H1 (cell line): ENCODE results near the gene DIPK2A. TPM values are rescaled to one million over a fixed set of nuclear protein-coding genes. Genes with fewer than 3 reads are reported as not detected.

ENCODE experiments used
- CTCF ChIA-PET: fragments of 300-600 bp; sonication (Branson Sonifier 250); formaldehyde crosslinking; loops from one replicate; lab custom pipeline; 2021; ENCODE audit not compliant: partially characterized antibody; lab: Charles Lee
- POLR2A ChIA-PET: fragments of 300-600 bp; sonication (Branson Sonifier 250); formaldehyde crosslinking; loops from one replicate; lab custom pipeline; 2021; ENCODE audit warnings: inconsistent platforms; ENCODE audit not compliant: partially characterized antibody; lab: Charles Lee
- DNase-seq, 2 experiments: peaks; one replicate each; pipeline versions ENCODE4 v3.0.0 to v3.0.0-alpha.2; 2010 to 2022; ENCODE audit warnings: low spot score in 2 of 2, low read depth in 1 of 2, mixed read lengths in 1 of 2
- FAIRE-seq: peaks from 2 replicates; lab custom pipeline; 2011; peaks lifted over from hg19 to GRCh38; lab: Jason Lieb, UNC
- H2AFZ ChIP-seq: 2 replicates; pipeline ENCODE4 v1.8.1; 2012; ENCODE audit warnings: low read length, inconsistent platforms
- H2AK5ac ChIP-seq: 2 replicates; pipeline ENCODE4 v1.6.1; 2013; ENCODE audit warnings: low read depth, low read length
- H2BK120ac ChIP-seq: replicated peaks from 2 replicates; pipeline ENCODE3; 2013; ENCODE audit warnings: low read depth, low read length, inconsistent platforms
- H2BK12ac ChIP-seq: 2 replicates; pipeline ENCODE4 v1.6.1; 2013; ENCODE audit warnings: low read depth, low read length
- H2BK15ac ChIP-seq: 2 replicates; pipeline ENCODE4 v1.6.1; 2013; ENCODE audit warnings: low read length
- H2BK20ac ChIP-seq: 2 replicates; pipeline ENCODE4 v1.6.1; 2013; ENCODE audit warnings: low read length
- H2BK5ac ChIP-seq: 2 replicates; pipeline ENCODE4 v1.6.1; 2013; ENCODE audit warnings: low read depth, low read length
- H3K14ac ChIP-seq: 2 replicates; pipeline ENCODE4 v1.6.1; 2013; ENCODE audit warnings: inconsistent platforms; ENCODE audit not compliant: insufficient read length
- H3K18ac ChIP-seq: 2 replicates; pipeline ENCODE4 v1.6.1; 2013; ENCODE audit warnings: low read length; ENCODE audit errors: extremely low read depth
- H3K23ac ChIP-seq: 2 replicates; pipeline ENCODE4 v1.6.1; 2013; ENCODE audit warnings: inconsistent platforms; ENCODE audit not compliant: insufficient read length
- H3K23me2 ChIP-seq: 2 replicates; pipeline ENCODE4 v1.6.1; 2013; ENCODE audit warnings: low read depth, low read length
- H3K27ac ChIP-seq: 2 replicates; pipeline ENCODE4 v1.6.1; 2011; ENCODE audit warnings: low read depth, low read length, inconsistent platforms
- H3K27me3 ChIP-seq, 4 experiments: replicated peaks in 1 of 4; 1 replicate in 1 of 4; 2 replicates in 3 of 4; pipeline versions ENCODE4 v1.6.1 to v1.8.1; 2011 to 2013; ENCODE audit warnings: low read length in 3 of 4, mild to moderate bottlenecking in 3 of 4, inconsistent platforms in 2 of 4, mixed read lengths in 2 of 4, moderate library complexity in 1 of 4; ENCODE audit not compliant: control insufficient read depth in 3 of 4, insufficient read depth in 3 of 4; ENCODE audit errors: extremely low read depth in 1 of 4
- H3K36me3 ChIP-seq, 4 experiments: 2 replicates each; pipeline versions ENCODE4 v1.6.1 to v1.8.1; 2011 to 2013; ENCODE audit warnings: mild to moderate bottlenecking in 4 of 4, low read length in 3 of 4, moderate library complexity in 2 of 4, control low read depth in 1 of 4, inconsistent platforms in 1 of 4; ENCODE audit not compliant: insufficient read depth in 4 of 4, control insufficient read depth in 2 of 4
- H3K4ac ChIP-seq: replicated peaks from 2 replicates; pipeline ENCODE3; 2013; ENCODE audit warnings: low read length, low read depth, mixed read lengths, inconsistent platforms; ENCODE audit not compliant: insufficient read length
- H3K4me1 ChIP-seq, 4 experiments: replicated peaks in 1 of 4; 1 replicate in 1 of 4; 2 replicates in 3 of 4; pipeline versions ENCODE4 v1.6.1 to v1.8.1; 2011 to 2013; ENCODE audit warnings: low read length in 3 of 4, inconsistent platforms in 2 of 4, mixed read lengths in 1 of 4; ENCODE audit not compliant: insufficient read depth in 4 of 4, control insufficient read depth in 3 of 4
- H3K4me2 ChIP-seq, 2 experiments: 2 replicates each; pipeline versions ENCODE4 v1.6.1 to v1.8.1; 2011 to 2013; ENCODE audit warnings: low read depth in 2 of 2, low read length in 2 of 2, control low read depth in 1 of 2, inconsistent platforms in 1 of 2, mild to moderate bottlenecking in 1 of 2; ENCODE audit not compliant: insufficient read depth in 1 of 2
- H3K4me3 ChIP-seq, 4 experiments: fragments of 200-600, 300-600 bp in 1 of 4; sonication (generic), shearing (Covaris generic), sonication (Bioruptor Twin) in 1 of 4; 2 replicates each; pipeline versions ENCODE4 v1.5.1 to v1.8.1; 2011 to 2016; ENCODE audit warnings: low read length in 4 of 4, low read depth in 3 of 4, control low read depth in 2 of 4, inconsistent platforms in 2 of 4, mild to moderate bottlenecking in 2 of 4, mixed read lengths in 1 of 4, moderate library complexity in 1 of 4; ENCODE audit not compliant: insufficient read depth in 2 of 4; ENCODE audit errors: extremely low read depth in 1 of 4
- H3K56ac ChIP-seq: replicated peaks from 2 replicates; pipeline ENCODE3; 2013; ENCODE audit warnings: low read depth, mild to moderate bottlenecking, mixed read lengths, low read length, inconsistent platforms; ENCODE audit not compliant: insufficient read length
- H3K79me1 ChIP-seq: 2 replicates; pipeline ENCODE4 v1.6.1; 2013; ENCODE audit warnings: low read depth, low read length, control low read depth
- H3K79me2 ChIP-seq, 2 experiments: 2 replicates each; pipeline versions ENCODE4 v1.6.1 to v1.8.1; 2012 to 2013; ENCODE audit warnings: low read length in 2 of 2, mild to moderate bottlenecking in 2 of 2, inconsistent platforms in 1 of 2; ENCODE audit not compliant: insufficient read depth in 2 of 2, control insufficient read depth in 1 of 2
- H3K9ac ChIP-seq, 4 experiments: replicated peaks in 1 of 4; 1 replicate in 1 of 4; 2 replicates in 3 of 4; pipeline versions ENCODE4 v1.6.1 to v1.8.1; 2011 to 2013; ENCODE audit warnings: low read depth in 3 of 4, low read length in 3 of 4, control low read depth in 2 of 4, mild to moderate bottlenecking in 2 of 4, moderate library complexity in 2 of 4, inconsistent platforms in 1 of 4; ENCODE audit errors: extremely low read depth in 1 of 4
- H3K9me3 ChIP-seq, 2 experiments: 2 replicates each; pipeline versions ENCODE4 v1.6.1 to v1.8.1; 2012 to 2013; ENCODE audit warnings: mild to moderate bottlenecking in 2 of 2, moderate library complexity in 2 of 2, control low read depth in 1 of 2, inconsistent platforms in 1 of 2, low read depth in 1 of 2, low read length in 1 of 2, mixed read lengths in 1 of 2; ENCODE audit not compliant: insufficient read depth in 2 of 2
- H4K20me1 ChIP-seq, 2 experiments: replicated peaks in 1 of 2; 2 replicates each; pipeline versions ENCODE3 to v1.8.1; 2011 to 2013; ENCODE audit warnings: inconsistent platforms in 2 of 2, low read length in 2 of 2, mild to moderate bottlenecking in 1 of 2; ENCODE audit not compliant: insufficient read depth in 2 of 2, control insufficient read depth in 1 of 2
- H4K5ac ChIP-seq: 2 replicates; pipeline ENCODE4 v1.6.1; 2013; ENCODE audit warnings: low read length, low read depth, mixed read lengths, inconsistent platforms; ENCODE audit not compliant: insufficient read length
- H4K8ac ChIP-seq: 2 replicates; pipeline ENCODE4 v1.8.0; 2013; ENCODE audit warnings: mild to moderate bottlenecking, moderate library complexity, low read length, inconsistent platforms; ENCODE audit not compliant: insufficient read depth; ENCODE audit errors: extremely low read depth
- H4K91ac ChIP-seq: replicated peaks from 2 replicates; pipeline ENCODE3; 2013; ENCODE audit warnings: low read length, mixed read lengths, inconsistent platforms; ENCODE audit not compliant: insufficient read length
- PHF8 ChIP-seq: fragments of 200-600 bp; sonication (generic); conservative IDR thresholded peaks from 2 replicates; pipeline ENCODE4 v1.7.1; 2012; ENCODE audit warnings: low read depth, mild to moderate bottlenecking, inconsistent platforms, low read length, moderate library complexity
- POLR2A ChIP-seq, 2 experiments: IDR thresholded peaks; 1 replicate in 1 of 2; 2 replicates in 1 of 2; pipeline ENCODE4 v1.6.1; 2011; ENCODE audit warnings: low read depth in 2 of 2, low read length in 2 of 2, mild to moderate bottlenecking in 2 of 2; ENCODE audit errors: control extremely low read depth in 1 of 2
- RXRA ChIP-seq: IDR thresholded peaks from 2 replicates; pipeline ENCODE4 v1.6.1; 2011; ENCODE audit warnings: low read depth, mild to moderate bottlenecking, low read length, moderate library complexity; ENCODE audit not compliant: insufficient read depth
- SP2 ChIP-seq: IDR thresholded peaks from 2 replicates; pipeline ENCODE4 v1.6.1; 2012; ENCODE audit warnings: mild to moderate bottlenecking, low read length, inconsistent platforms
- WGBS, 2 experiments: shearing (Covaris generic) in 1 of 2; methylation state at CpG; one replicate each; pipeline versions ENCODE4 v1.1.6 to v1.1.7; 2013 to 2015; ENCODE audit warnings: low lambda C conversion rate in 2 of 2, mixed read lengths in 2 of 2, inconsistent platforms in 1 of 2, low coverage in 1 of 2, missing lambda C conversion rate in 1 of 2; ENCODE audit not compliant: insufficient replicate concordance in 2 of 2, insufficient coverage in 1 of 2, insufficient read length in 1 of 2; ENCODE audit errors: extremely low coverage in 1 of 2, missing lambda C conversion rate in 1 of 2; 5-methylcytosine and 5-hydroxymethylcytosine counted together
- polyA plus RNA-seq, 7 experiments: library from polyadenylated mRNA; depleted of rRNA in 3 of 7; stranded (reverse) in 5 of 7; unstranded in 2 of 7; fragments of >200 nt in 5 of 7; fragments of 200-250 nt in 2 of 7; gene quantifications; 1 replicate in 5 of 7; 2 replicates in 1 of 7; 4 replicates in 1 of 7; pipeline versions ENCODE4 v1.2.1 to v1.2.3, GENCODE V29; 2011 to 2013; ENCODE audit warnings: missing spikeins in 2 of 7, mixed read lengths in 2 of 7
- total RNA-seq: library from RNA; stranded (reverse); fragmentation: NEBNext Ultra II Directional; extraction: Animal tissue kit (Norgen Biotek cat#: 25700); gene quantifications from 2 replicates; pipeline ENCODE4 v1.2.1, GENCODE V29; 2021

Gene DIPK2A
- total and polyA plus RNA-seq, 2 of the 8 experiments (the other 6 are each of a cell fraction or from before 2014, with no cell fraction given): 18.4 to 28.7 TPM

DNA sequence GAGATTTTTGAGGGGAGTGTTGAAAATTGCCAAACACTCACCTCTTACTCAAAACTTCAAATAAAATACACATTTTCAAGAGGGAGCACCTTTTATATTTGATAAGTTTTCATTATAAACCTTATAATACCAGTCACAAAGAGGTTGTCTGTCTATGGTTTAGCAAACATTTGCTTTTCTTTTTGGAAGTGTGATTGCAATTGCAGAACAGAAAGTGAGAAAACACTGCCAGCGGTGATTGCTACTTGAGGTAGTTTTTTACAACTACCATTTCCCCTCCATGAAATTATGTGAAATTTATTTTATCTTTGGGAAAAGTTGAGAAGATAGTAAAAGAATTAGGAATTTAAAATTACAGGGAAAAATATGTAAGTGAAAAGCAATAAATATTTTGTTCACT, 20.1 kb downstream of the DIPK2A start:
- no peak for TF ChIP-seq PHF8
- no peak for TF ChIP-seq POLR2A (IDR thresholded peaks at IDR 0.05; ENCODE audit: control extremely low read depth in 1 of 2, low read depth in 2 of 2, low read length in 2 of 2)
- no peak for TF ChIP-seq SP2
- no peak for TF ChIP-seq RXRA
- H3K4ac ChIP-seq: no peak overlapping the region
- H3K4me2 ChIP-seq: no peak overlapping the region
- no peak overlapping the region for H3K18ac ChIP-seq
- peaks cover 0 to 2% of the 10 kb centered on the region in 2 experiments for H4K20me1 ChIP-seq
- H3K23me2 ChIP-seq: no peaks in the 10 kb centered on the region
- H3K56ac ChIP-seq: no peak overlapping the region
- H4K91ac ChIP-seq: no peak overlapping the region
- H3K9ac ChIP-seq: no peak overlapping the region
- H2BK12ac ChIP-seq: no peak overlapping the region
- POLR2A ChIA-PET: no interaction called here
- H2BK15ac ChIP-seq: no peak overlapping the region
- no peak overlapping the region for H4K8ac ChIP-seq
- CTCF ChIA-PET: no interaction called here
- no peak overlapping the region for H2BK120ac ChIP-seq
- no peaks in the 10 kb centered on the region for H3K4me1 ChIP-seq
- H3K9me3 ChIP-seq: no peaks in the 10 kb centered on the region
- peaks cover 0 to 11% (median 4%) of the 10 kb centered on the region in 4 experiments; a peak in 4 of 8 replicates for H3K36me3 ChIP-seq
- H2BK20ac ChIP-seq: no peak overlapping the region
- no peaks in the 10 kb centered on the region for H3K79me1 ChIP-seq
- no peak overlapping the region for H3K23ac ChIP-seq
- no peak for DNase-seq
- no peak overlapping the region for H3K14ac ChIP-seq
- FAIRE-seq: no peak
- peaks cover 0 to 40% of the 10 kb centered on the region in 2 experiments; a peak in 2 of 4 replicates for H3K79me2 ChIP-seq
- H3K27me3 ChIP-seq: no peaks in the 10 kb centered on the region
- no peak overlapping the region for H2AK5ac ChIP-seq
- no peak overlapping the region for H4K5ac ChIP-seq
- WGBS, 2 experiments: 96% methylated on average over 1 of the region's 1 CpG; no CpG with 5 or more reads in 1 of the 2 experiments
- H3K27ac ChIP-seq: no peak overlapping the region
- no peak overlapping the region for H2AFZ ChIP-seq
- no peak overlapping the region for H3K4me3 ChIP-seq
- H2BK5ac ChIP-seq: no peak overlapping the region
